ENCODE results near the gene ZNF511.
"Not testable (repeated sequence)": the region's sequence is repeated elsewhere in the genome, so short reads cannot be mapped to it uniquely, and the experiment has no call there.

ZNF511 gene

GRCh38 chr10:133264461-133264860 is 44.3 kb upstream of the ZNF511 start:
- CTCF ChIA-PET, result interaction anchor here (0.7 to 4.1 kb wide), 5 partner anchors 11 to 50 kb away, joined by 3 to 21 read pairs (median 4); no protein-coding TSS in a partner anchor
- no peak for TF ChIP-seq CTCF (IDR thresholded peaks at IDR 0.05; ENCODE audit: control extremely low read depth, extremely low read depth, low read depth, missing control alignments)
- no peak for DNase-seq (ENCODE audit: extremely low spot score)
- POLR2A ChIA-PET, result no interaction called here

GRCh38 chr10:133265052-133265451 is 43.7 kb upstream of the ZNF511 start:
- DNase-seq (ENCODE audit: extremely low spot score); POLR2A ChIA-PET: not testable (repeated sequence)
- CTCF ChIA-PET, result interaction anchor here (4.1 kb wide), 1 partner anchor 10 kb away, joined by 21 read pairs; no protein-coding TSS in a partner anchor

- no peak for DNase-seq (ENCODE audit: extremely low spot score)
- ChIA-PET CTCF (interaction anchor here (1.7 to 4.1 kb wide), 2 partner anchors 9 kb away, joined by 10 to 21 read pairs; no protein-coding TSS in a partner anchor), POLR2A (no interaction called here)
- TF ChIP-seq CTCF (IDR thresholded peaks at IDR 0.05; ENCODE audit: control extremely low read depth, extremely low read depth, low read depth, missing control alignments), result no peak
These were observed 42.5 kb upstream of the ZNF511 start for GRCh38 chr10:133266056-133266795.

GRCh38 chr10:133267293-133267692 is 41.4 kb upstream of the ZNF511 start:
- ChIA-PET POLR2A (no interaction called here), CTCF (interaction anchor here (1.0 to 1.7 kb wide), 4 partner anchors 8 to 40 kb away, joined by 3 to 10 read pairs (median 4); no protein-coding TSS in a partner anchor)
- no peak for DNase-seq (ENCODE audit: extremely low spot score)
- TF ChIP-seq CTCF (IDR thresholded peaks at IDR 0.05; ENCODE audit: control extremely low read depth, extremely low read depth, low read depth, missing control alignments), result no peak

GRCh38 chr10:133267829-133268228 is 40.9 kb upstream of the ZNF511 start:
- TF ChIP-seq CTCF (IDR thresholded peaks at IDR 0.05; ENCODE audit: control extremely low read depth, extremely low read depth, low read depth, missing control alignments), result no peak
- ChIA-PET POLR2A (no interaction called here), CTCF (interaction anchor here (1.0 to 1.5 kb wide), 3 partner anchors 10 to 40 kb away, joined by 3 to 5 read pairs (median 4); no protein-coding TSS in a partner anchor)
- no peak for DNase-seq (ENCODE audit: extremely low spot score)

GRCh38 chr10:133268532-133268931 is 40.2 kb upstream of the ZNF511 start:
- CTCF ChIA-PET, result interaction anchor here (1.3 to 1.5 kb wide), 2 partner anchors 36 to 39 kb away, joined by 3 to 5 read pairs; no protein-coding TSS in a partner anchor
- TF ChIP-seq CTCF (IDR thresholded peaks at IDR 0.05; ENCODE audit: control extremely low read depth, extremely low read depth, low read depth, missing control alignments), result no peak
- DNase-seq (ENCODE audit: extremely low spot score), result no peak
- POLR2A ChIA-PET, result no interaction called here

- DNase-seq (ENCODE audit: extremely low spot score), result no peak
- ChIA-PET POLR2A (no interaction called here), CTCF (no interaction called here)
- no peak for TF ChIP-seq CTCF (IDR thresholded peaks at IDR 0.05; ENCODE audit: control extremely low read depth, extremely low read depth, low read depth, missing control alignments)
These were observed 39.3 kb upstream of the ZNF511 start for GRCh38 chr10:133269367-133269766.
